GM21447 (cell line): ENCODE results near the gene PHTF1.

Experiments used
- ATAC-seq: cut with Tn5 transposase; IDR thresholded peaks from one replicate; pipeline ENCODE4 v1.9.1; 2021; ENCODE audit not compliant: unreplicated experiment

PHTF1 gene

DNA sequence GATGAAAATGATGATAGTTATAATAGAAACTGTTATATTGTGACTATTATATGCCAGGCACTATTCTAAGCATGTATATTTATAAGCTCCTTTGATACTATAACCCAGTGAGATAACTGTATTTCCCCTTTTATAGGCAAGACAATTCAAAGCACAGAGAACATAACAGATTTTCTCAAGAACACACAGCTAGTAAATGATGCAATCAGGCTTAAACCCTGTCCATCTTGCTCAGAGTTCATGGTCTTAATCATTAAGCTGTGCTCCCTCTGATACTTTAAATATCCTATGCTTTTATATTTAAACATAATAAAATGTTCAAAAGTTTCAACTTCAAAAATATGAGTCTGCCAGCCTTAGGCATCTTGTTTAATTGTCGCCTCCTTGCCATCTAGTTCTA is 88.6 kb downstream of the PHTF1 start:
- ATAC-seq, result no peak

DNA sequence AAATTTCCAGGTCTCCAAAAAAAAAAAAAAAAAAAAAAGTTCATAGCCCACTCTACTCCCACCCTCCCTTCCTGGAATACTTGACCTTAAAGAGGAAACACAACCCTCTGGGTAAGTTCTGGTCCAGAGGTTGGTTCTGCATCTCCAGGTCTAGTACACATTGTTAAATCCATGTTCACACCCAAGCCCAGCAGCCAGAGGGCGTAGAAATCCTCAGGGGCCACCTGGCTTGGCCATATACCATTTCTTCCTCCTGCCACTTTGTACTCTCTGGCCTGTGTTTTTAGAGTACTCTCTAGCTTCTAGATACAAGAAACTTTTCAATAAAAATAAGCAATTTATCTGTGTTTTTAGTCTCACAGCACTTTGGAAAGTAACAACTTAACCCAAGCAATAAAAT is 89.3 kb downstream of the PHTF1 start:
- no peak for ATAC-seq

DNA sequence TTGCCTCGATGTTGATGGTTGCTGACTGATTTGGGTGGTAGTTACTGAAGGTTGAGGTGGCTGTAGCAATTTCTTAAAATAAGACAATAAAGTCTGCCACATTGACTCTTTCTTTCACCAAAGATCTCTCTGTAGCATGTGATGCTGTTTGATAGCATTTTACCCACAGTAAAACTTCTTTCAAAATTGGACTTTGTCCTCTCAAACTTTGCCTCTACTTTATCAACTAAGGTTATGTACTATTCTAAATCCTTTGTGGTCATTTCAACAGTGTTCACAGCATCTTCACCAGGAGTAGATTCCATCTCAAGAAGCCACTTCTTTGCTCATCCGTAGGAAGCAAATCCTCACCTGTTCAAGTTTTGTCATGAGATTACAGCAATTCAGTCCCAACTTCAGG is 93.2 kb downstream of the PHTF1 start:
- ATAC-seq, result no peak

DNA sequence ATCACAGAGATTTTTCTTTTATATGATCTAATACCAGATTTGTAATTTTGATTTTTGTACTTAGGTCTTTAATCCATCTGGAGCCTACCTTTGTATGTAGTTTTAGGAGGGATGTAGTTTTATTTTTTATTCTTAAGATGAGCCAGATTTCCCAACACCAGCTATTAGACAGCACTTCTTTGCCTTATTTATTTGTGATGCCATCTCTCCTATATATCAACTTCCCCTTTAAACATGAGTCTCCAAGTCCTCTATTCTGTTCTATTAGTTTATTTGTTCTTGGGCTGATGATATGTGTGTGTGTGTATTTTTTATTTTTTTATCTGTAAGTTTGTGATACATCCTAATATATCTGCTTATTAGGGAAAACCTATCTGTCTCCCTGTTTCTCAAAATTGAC is 94.2 kb downstream of the PHTF1 start:
- no peak for ATAC-seq

DNA sequence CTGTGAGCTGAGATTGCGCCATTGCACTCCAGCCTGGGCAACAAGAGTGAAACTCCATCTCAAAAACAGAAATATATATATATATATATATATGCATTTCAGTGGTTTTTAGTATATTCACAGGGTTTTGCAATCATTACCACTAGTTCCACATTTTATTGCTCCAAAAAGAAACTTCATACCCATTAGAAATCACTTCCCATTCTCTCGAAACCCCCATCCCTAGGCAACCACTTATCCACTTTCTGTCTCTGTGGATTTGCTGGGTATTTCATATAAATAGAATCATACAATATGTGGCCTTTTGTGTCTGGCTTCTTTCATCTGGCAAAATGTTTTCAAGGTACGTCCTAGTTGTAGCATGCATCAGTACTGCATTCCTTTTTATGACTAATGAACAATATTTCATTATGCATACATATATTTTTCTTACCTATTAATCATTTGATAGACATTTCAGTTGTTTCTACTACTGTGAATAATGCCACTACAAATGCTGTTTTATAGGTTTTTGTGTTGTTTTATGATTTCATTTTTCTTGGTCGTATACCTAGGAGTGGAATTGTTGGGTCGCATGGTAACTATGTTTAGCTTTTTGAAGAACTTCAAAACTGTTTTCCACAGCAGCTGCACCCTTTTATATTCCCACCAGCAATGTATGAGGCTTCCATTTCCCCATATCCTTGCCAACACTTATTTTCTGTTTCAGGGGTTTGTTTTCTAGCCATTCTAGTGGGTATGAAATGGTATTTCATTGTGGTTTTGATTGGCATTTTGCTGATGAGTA is 95.9 kb downstream of the PHTF1 start:
- ATAC-seq, result no peak

DNA sequence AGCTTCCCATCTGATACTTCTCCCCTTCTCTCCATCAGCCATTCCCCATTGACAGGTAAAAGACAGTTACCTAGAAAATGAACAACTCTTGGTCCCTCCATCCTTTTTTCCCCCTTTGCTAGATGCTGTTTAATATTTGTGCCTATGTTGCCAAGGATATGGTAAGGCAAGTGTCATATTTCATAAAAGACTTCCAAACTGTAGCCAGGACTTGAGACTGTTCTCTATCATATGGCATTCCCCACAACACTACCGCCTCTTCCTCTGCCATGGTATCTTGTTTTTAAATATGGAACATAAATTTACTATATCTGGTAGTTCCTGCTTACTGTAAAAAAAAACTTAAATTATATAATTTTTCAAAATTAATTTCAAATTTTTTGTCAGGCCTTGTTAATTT is 97.2 kb downstream of the PHTF1 start:
- ATAC-seq, result no peak

DNA sequence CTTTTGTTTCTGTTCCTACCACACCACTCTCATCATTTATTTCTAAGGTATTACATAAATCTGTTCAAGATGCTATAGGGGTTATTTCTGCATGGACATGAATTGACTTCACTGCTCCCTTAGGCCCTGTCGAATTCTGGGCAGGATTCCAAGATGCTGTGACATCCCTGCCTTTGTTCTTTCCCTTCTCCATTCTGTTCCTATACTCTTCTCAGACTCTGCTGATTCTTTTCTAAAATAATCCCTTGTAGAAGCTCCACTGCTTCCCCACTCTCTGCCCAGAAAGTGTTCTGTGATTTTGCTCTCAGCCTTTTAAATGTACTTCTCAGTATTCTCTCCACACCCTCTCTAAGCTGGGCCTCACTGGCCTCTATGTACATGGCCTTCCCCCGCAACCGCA is 99.2 kb downstream of the PHTF1 start:
- no peak for ATAC-seq

DNA sequence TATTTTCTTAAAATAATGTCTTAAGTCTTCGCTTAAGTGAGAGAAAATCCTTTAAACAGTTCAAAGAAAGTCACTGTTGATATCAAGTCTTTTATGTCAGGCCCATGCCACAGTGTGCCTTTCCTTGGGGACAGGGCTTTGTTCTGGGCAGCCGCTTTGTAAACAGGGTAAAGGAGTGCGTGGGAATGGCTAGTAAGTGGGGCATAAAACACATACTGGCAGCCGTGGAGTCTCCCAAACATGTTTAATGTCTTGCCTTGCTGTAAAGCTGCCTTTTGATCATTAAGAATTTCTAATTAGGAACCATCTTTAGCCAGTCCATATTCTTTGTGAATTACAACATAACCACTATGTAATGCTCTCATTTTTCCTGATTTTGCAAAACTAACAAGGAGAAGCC is 99.7 kb downstream of the PHTF1 start:
- ATAC-seq, result no peak

DNA sequence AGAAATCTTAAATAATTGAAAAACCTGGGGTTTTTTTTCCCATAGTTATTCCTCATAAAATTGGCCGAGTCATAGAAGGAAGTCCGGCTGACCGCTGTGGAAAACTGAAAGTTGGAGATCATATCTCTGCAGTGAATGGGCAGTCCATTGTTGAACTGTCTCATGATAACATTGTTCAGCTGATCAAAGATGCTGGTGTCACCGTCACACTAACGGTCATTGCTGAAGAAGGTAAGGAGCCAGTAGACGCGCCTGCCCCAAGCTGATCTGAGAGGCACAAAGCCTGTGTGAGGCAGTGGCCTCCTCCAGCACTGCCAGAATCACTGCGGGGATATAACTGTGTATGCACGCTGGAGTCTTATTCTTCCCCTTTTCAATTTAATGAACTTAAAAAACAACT is 100.3 kb downstream of the PHTF1 start:
- no peak for ATAC-seq

DNA sequence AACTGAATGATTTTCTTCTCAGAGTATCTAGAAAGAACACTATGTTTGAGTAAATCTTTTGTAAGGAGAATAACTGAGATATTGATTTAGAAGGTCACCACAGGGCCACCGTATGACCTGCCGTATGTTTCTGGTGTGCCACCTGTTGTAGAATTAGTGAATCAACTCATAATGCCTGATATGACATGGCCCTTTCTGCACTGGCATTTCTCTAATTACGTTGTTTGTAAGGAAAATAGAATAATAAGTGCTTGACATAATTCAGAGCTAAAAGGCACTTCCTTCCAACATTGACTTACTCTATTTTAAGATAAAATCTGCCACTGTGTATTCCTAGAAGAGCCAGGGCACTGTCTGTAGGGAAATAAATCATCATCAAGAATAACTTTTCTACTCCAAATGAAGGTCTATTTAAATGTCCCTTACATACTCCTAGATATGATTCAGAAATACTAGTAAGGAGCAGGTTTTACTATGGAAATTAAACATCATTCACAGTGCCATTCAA is 101.7 kb downstream of the PHTF1 start:
- ATAC-seq, result no peak

DNA sequence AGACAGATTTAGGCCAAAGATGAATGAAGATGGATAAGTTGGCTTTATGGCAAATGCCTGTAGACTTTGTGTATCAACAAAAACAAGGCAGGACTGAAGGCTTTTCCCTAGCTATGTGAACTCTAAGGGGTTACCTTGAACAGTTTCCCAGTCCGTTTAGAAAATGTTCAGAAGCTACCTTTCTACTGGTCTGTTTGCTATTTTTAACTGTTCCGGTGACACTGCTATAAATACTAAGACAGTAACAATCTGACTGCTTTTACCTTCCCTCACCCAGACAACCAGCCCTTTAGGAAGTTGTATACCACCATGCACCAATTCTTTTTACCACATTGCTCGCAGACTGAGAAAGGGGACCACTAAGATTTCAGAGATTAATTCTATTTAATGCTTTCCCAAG is 102.2 kb downstream of the PHTF1 start:
- ATAC-seq, result no peak

DNA sequence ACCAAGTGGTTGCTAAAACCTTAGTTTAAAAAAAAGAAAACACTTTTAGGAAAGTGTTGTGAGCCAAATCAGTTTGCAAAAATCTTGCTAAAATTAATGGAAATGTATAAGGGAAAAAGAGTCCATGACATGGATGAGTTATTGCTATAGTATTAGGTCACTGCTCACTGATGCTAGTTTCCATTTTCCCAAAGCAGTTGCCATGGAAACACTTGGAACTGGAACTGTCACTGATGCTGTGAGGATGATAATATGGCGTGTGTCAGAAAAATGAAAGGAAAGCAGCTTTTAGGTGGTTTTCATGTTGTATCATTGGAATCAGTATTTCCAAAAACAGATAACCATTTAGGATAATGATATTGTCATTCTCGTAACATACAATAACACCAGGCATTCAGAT is 104.4 kb downstream of the PHTF1 start:
- no peak for ATAC-seq

DNA sequence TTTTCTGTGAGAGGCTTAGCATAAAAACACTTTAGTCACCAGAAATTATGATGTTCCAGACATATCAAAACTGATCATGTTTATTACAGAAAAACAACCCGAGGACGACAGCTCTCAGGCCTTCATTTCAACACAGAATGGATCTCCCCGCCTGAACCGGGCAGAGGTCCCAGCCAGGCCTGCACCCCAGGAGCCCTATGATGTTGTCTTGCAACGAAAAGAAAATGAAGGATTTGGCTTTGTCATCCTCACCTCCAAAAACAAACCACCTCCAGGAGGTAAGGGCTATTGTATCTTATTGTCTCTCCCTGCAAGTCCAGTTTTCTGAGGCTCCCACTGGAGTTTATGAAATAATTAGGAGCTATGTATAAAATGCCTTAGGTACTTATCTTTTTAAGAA is 105.5 kb downstream of the PHTF1 start:
- ATAC-seq, result no peak

DNA sequence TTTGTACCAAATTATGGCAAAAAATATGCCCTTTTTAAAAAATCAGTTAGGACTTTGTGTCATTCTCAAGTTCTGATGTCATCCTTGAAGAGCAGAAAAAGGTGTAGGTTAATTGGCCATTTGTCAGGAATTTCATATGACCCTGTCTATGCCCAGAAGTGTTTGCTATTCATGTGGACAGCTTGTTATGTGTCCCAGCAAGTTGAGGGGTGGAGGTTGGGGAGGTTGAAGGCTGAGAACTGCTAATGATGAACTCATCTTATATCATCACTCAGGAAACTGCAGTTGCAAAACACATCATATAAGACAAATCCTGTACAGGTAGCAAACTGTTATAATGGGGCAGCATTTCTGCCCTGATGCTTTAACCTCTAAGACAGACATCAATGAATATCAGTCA is 106.5 kb downstream of the PHTF1 start:
- ATAC-seq, result no peak

DNA sequence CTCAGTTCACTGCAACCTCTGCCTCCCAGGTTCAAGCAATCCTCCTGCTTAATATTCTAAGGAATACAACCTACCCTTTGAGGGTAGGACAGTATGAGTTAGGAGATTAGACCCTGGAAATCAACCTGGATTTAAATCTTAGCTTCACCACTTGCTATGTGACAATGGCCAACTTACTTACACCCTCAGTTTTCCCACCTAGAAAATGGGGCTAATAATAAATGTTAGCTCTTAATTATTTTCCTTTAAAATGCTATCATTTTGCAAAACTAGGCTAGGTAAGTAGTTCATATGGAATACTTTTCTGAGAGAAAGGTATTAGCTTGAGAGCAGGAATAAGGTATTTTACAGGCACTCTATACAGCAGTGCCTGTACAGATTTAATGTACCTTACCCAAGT is 110.8 kb downstream of the PHTF1 start:
- no peak for ATAC-seq

DNA sequence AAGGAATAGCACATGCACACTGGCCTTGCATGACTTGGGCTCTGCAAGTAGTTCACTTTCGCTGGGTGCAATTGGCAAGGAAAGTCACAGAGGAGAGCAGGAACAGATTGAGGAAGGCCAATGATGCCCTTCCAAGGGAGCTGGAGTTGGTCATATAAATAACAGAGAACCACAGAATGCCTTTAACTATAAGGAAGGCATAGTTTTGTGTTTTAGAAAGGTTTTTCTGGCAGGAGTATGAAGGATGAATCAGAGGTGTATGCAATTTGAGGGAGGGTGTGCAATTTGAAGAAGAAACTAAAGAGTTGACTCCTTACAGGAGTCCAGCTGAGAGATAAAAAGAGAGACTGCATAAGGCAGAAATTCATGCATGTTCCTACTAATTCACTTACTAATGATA is 112.1 kb downstream of the PHTF1 start:
- no peak for ATAC-seq
